MM.1S (cell line): Measurements from ENCODE around the gene CEACAM18.

Experiments
- DNase-seq: peaks from one replicate; pipeline ENCODE4 v3.0.0-alpha.2; 2015
- H2AFZ ChIP-seq: fragments of 300-600 bp; sonication (generic); 2 replicates; pipeline ENCODE4 v1.6.0; 2016; ENCODE audit warnings: antibody characterized with exemption, low read length
- H3F3A ChIP-seq: fragments of 300-600 bp; sonication (generic); 2 replicates; pipeline ENCODE4 v1.6.1; 2016; ENCODE audit warnings: mild to moderate bottlenecking, antibody characterized with exemption, low read length, moderate library complexity, mixed read lengths; ENCODE audit not compliant: insufficient read depth
- H3K27ac ChIP-seq: fragments of 300-600 bp; sonication (generic); 2 replicates; pipeline ENCODE4 v1.5.1; 2016; ENCODE audit warnings: mild to moderate bottlenecking, low read length
- H3K27me3 ChIP-seq: fragments of 300-600 bp; sonication (generic); replicated peaks from 2 replicates; pipeline ENCODE4 v1.6.0; 2016; ENCODE audit warnings: low read length; ENCODE audit not compliant: insufficient read depth
- H3K36me3 ChIP-seq: fragments of 300-600 bp; sonication (generic); replicated peaks from 2 replicates; pipeline ENCODE4 v1.6.1; 2016; ENCODE audit warnings: mild to moderate bottlenecking, low read length, mixed read lengths; ENCODE audit not compliant: insufficient read depth
- H3K4me1 ChIP-seq: fragments of 300-600 bp; sonication (generic); 2 replicates; pipeline ENCODE4 v1.6.1; 2016; ENCODE audit warnings: low read length, mixed read lengths
- H3K4me2 ChIP-seq: fragments of 300-600 bp; sonication (generic); 2 replicates; pipeline ENCODE4 v1.6.0; 2016; ENCODE audit warnings: low read depth, low read length
- H3K4me3 ChIP-seq: fragments of 300-600 bp; sonication (generic); 2 replicates; pipeline ENCODE4 v1.5.1; 2016; ENCODE audit warnings: low read length, mixed read lengths
- H3K79me2 ChIP-seq: fragments of 300-600 bp; sonication (generic); 2 replicates; pipeline ENCODE4 v1.6.1; 2016; ENCODE audit warnings: mixed run types, low read length, mixed read lengths
- H3K9ac ChIP-seq: fragments of 300-600 bp; sonication (generic); 2 replicates; pipeline ENCODE4 v1.6.1; 2016; ENCODE audit warnings: low read length, mixed read lengths
- H3K9me2 ChIP-seq: fragments of 300-600 bp; sonication (generic); replicated peaks from 2 replicates; pipeline ENCODE4 v1.6.1; 2016; ENCODE audit warnings: mild to moderate bottlenecking, low read length, mixed read lengths; ENCODE audit not compliant: insufficient read depth
- H3K9me3 ChIP-seq: fragments of 300-600 bp; sonication (generic); replicated peaks from 2 replicates; pipeline ENCODE4 v1.6.1; 2016; ENCODE audit warnings: mild to moderate bottlenecking, low read length, mixed read lengths; ENCODE audit not compliant: insufficient read depth
- H4K20me1 ChIP-seq: fragments of 300-600 bp; sonication (generic); 2 replicates; pipeline ENCODE4 v1.6.1; 2016; ENCODE audit warnings: mild to moderate bottlenecking, low read length, moderate library complexity, mixed read lengths; ENCODE audit not compliant: insufficient read depth
- EZH2 ChIP-seq: fragments of 300-600 bp; sonication (generic); optimal IDR thresholded peaks from 2 replicates; pipeline ENCODE3; 2017; ENCODE audit warnings: low read depth, mild to moderate bottlenecking, antibody characterized with exemption, low read length, mixed read lengths
- EZH2phosphoT487 ChIP-seq: fragments of 300-600 bp; sonication (generic); IDR thresholded peaks from 2 replicates; pipeline ENCODE4 v1.6.1; 2018; ENCODE audit warnings: antibody characterized with exemption, low read length
- TF ChIP-seq, protein P1 (sequence below): fragments of 300-600 bp; sonication (generic); IDR thresholded peaks from 2 replicates; pipeline ENCODE4 v1.5.1; 2016; ENCODE audit warnings: antibody characterized with exemption, low read length, mixed read lengths

CEACAM18 gene

GRCh38 chr19:51468545-51468920 lies 9.8 kb upstream of the CEACAM18 start:
- H3F3A ChIP-seq, result no peaks in the 10 kb centered on the region
- no peaks in the 10 kb centered on the region for H3K9me3 ChIP-seq
- TF ChIP-seq EZH2, result no peak
- TF ChIP-seq, protein P1, sequence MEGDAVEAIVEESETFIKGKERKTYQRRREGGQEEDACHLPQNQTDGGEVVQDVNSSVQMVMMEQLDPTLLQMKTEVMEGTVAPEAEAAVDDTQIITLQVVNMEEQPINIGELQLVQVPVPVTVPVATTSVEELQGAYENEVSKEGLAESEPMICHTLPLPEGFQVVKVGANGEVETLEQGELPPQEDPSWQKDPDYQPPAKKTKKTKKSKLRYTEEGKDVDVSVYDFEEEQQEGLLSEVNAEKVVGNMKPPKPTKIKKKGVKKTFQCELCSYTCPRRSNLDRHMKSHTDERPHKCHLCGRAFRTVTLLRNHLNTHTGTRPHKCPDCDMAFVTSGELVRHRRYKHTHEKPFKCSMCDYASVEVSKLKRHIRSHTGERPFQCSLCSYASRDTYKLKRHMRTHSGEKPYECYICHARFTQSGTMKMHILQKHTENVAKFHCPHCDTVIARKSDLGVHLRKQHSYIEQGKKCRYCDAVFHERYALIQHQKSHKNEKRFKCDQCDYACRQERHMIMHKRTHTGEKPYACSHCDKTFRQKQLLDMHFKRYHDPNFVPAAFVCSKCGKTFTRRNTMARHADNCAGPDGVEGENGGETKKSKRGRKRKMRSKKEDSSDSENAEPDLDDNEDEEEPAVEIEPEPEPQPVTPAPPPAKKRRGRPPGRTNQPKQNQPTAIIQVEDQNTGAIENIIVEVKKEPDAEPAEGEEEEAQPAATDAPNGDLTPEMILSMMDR, result no peak
- TF ChIP-seq EZH2phosphoT487, result no peak
- no peak overlapping the region for H3K4me3 ChIP-seq
- H3K27ac ChIP-seq, result no peak overlapping the region
- H4K20me1 ChIP-seq, result no peaks in the 10 kb centered on the region
- H3K9me2 ChIP-seq, result no peaks in the 10 kb centered on the region
- no peaks in the 10 kb centered on the region for H3K36me3 ChIP-seq
- H2AFZ ChIP-seq, result no peak overlapping the region
- H3K79me2 ChIP-seq, result no peaks in the 10 kb centered on the region
- no peak for DNase-seq
- H3K27me3 ChIP-seq, result 0 out of 2 replicates have a peak, but pooled peaks cover 3% of the 10 kb centered on the region
- H3K4me2 ChIP-seq, result no peak overlapping the region
- no peaks in the 10 kb centered on the region for H3K4me1 ChIP-seq
- no peak overlapping the region for H3K9ac ChIP-seq

- H3K9me3 ChIP-seq, result no peaks in the 10 kb centered on the region
- H3K4me1 ChIP-seq, result no peaks in the 10 kb centered on the region
- H3K36me3 ChIP-seq, result no peaks in the 10 kb centered on the region
- H3K9ac ChIP-seq, result no peak overlapping the region
- H3K79me2 ChIP-seq, result no peaks in the 10 kb centered on the region
- H3K27ac ChIP-seq, result no peak overlapping the region
- no peaks in the 10 kb centered on the region for H4K20me1 ChIP-seq
- no peak for DNase-seq
- no peaks in the 10 kb centered on the region for H3K9me2 ChIP-seq
- TF ChIP-seq EZH2phosphoT487, result no peak
- TF ChIP-seq EZH2, result no peak
- TF ChIP-seq, protein P1, result no peak
- 0 out of 2 replicates have a peak, but pooled peaks cover 3% of the 10 kb centered on the region for H3K27me3 ChIP-seq
- no peaks in the 10 kb centered on the region for H3F3A ChIP-seq
- no peak overlapping the region for H3K4me3 ChIP-seq
- H3K4me2 ChIP-seq, result no peak overlapping the region
- H2AFZ ChIP-seq, result no peak overlapping the region
Measured at GRCh38 chr19:51469162-51469561, 9.2 kb upstream of the CEACAM18 start.

DNA sequence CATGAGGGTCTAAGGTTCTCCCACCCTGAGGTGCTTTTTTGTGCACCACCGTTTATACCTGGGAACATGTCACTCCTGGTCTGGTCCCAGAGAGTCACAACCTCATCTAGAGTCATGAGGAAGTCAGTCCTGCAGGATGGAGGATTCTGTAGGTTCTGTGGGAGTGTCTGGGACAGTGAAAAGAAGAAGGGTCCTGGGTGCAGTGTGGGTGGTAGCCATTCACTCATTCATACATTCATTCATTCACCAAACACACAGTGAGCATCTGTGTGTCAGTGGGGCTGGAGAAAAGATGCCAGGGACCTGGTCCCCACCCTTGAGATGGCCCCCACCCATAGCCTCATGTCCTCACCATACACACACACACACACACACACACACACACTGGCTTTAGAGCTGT lies 8.7 kb upstream of the CEACAM18 start:
- no peak for DNase-seq
- Histone ChIP-seq H3K79me2 (no peaks in the 10 kb centered on the region), H4K20me1 (no peaks in the 10 kb centered on the region), H3K9ac (no peak overlapping the region), H3K9me2 (no peaks in the 10 kb centered on the region), H3K27ac (no peak overlapping the region), H3K4me3 (no peak overlapping the region), H3K4me2 (no peak overlapping the region), H3F3A (no peaks in the 10 kb centered on the region), H3K4me1 (no peaks in the 10 kb centered on the region), H2AFZ (no peak overlapping the region), H3K9me3 (no peaks in the 10 kb centered on the region), H3K36me3 (no peaks in the 10 kb centered on the region), H3K27me3 (0 out of 2 replicates have a peak, but pooled peaks cover 3% of the 10 kb centered on the region)
- TF ChIP-seq, protein P1, result no peak
- TF ChIP-seq EZH2phosphoT487 (no peak), EZH2 (no peak)
